Pons (tissue), 1 donor: ENCODE data around the gene DNMT3A.
A peak's percentile ranks its signal among the peaks of the same experiment; 100 is the strongest.

Experiments
- DNase-seq: peaks from one replicate; pipeline ENCODE4 v3.0.0-alpha.2; 2016; ENCODE audit warnings: low spot score

The DNMT3A gene

DNA sequence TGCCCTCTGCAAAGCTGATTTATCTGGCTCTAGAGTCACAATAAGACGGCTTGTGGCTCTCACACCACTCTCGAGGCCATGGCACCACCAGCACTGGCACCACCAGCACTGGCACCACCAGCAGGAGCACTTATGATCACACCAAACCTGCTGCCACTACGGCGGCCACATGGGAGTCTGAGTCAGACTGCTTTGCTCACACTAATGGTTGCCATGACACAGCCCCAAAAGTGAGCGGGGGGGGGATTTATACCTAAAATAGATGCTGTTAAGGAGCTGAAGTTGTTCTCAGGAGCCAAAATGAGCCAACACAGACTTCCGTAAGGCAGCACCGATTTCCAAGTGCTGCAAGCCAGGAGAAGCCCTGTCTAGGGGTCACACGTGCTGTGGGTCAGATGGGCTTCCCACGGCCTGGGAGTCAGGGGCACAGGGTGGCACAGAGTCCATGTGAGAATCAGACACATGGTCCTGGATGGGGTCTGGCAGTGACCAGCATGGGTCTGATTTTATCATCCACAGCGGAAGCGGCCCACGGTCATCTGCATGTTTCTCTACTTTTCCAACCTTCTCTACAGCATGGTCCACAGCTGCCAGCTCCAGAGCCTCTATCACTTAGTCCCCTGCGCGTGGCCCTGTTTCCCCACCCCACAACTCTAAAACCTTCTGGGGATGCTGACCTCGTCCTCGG is 16.7 kb downstream of the DNMT3A start:
- no peak for DNase-seq

- DNase-seq, result no peak
Measured at GRCh38 chr2:25324251-25324650, 17.5 kb downstream of the DNMT3A start.

DNA sequence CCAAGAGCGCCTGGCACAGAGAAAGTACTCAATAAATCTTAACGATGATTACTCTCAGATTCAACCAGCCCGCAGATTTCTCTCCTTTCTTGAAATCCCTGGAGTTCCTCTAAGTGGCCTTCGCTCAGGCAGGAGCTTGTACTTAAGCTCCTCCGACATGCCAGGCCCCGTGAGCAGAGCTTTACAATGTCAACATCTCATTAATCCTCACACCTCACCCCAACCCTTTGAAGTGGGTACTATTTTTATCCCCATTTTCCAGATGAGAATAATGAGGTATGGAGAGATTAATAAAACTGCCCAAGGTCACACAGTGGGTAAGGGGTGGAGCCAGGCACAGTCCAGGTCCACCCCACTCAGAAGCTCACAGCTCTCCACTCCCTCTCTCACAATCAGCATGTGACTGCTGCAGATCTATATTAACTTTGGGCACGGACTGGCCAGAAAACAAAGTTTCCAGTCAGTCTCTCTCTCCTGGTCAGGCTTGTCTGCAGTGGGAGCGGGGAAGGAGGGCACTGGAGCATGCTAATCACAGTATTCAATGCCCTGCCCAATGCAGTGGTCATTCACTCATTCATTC is 18.0 kb downstream of the DNMT3A start:
- DNase-seq, result no peak

DNA sequence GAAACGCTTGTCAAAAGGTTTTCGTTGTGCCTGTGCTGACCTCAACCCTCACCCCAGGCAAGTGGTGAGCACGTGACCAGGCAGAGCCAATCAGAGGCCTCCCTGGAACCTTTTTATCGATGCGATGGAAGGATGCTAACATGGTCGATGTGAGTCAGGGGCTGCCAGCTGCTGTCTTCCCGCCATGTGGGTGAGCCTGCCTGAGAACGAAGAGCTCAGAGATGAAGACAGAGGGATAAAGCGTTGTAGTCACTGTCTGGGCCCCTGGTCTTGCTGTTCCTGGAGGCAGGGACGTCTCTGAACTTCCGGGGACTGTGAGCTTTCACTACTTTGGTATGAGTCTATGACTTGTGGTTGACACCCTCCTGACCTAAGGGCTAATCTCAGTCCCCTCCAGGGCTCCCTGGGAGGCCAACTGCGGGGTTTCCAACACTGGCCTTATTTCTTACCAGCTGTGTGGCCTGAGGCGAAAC is 18.6 kb downstream of the DNMT3A start:
- no peak for DNase-seq

DNA sequence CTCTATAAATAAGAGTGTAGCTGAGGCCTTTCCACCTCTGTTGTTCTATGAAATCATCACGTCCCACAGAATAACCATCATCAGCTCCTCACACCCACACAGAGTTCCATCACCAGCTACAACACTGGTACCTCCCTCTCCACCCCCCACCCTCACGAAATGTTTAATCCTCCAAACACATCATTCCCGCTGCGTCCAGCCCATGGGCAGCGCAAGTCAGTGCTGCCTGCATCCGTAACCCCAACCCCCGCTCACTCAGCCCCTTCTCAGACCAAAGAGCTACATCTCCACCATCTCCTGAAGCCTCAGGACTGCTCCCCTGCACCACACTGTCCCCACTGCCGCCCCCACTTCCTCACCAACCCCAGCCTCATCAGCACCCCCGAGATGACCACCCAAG is 19.4 kb downstream of the DNMT3A start:
- DNase-seq, result no peak

DNA sequence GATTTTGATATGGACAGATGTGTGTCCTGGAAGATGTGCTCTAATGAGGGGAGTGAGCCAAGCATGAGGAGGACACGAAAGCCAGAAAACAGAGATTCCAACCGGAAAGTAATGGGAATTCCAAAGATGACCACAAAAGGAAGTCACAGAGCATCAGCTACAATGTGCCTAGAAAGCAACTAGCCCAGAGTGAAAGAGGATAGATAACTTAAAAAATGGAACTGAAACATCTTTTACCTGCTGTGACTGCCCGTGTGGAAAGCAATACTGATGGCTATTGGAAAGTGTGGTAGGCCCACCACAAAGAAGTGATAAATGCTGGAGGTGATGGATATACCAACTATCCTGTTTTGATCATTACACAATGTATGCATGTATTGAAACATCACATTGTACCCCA is 21.6 kb downstream of the DNMT3A start:
- DNase-seq, result no peak

DNA sequence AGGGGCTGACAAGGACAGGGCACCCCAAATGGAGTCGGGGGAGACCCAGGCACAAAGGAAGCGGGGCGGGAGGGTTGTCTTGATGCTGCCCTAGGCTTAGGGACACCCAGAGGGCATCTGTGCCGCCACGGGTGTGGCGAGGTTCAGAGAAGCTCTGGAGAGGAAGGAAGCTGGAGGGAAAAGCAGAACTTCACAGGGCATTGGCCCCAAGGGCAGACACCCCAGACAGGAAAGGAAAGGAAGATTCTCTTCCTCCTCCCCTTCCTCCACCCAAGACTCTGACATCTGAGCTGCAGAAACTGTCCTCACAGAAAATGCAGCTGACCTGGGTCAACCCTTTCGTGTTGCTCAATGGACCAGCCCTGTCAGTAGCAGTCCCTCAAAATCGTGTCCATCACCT is 25.6 kb downstream of the DNMT3A start:
- peak; percentile 74 for DNase-seq

DNA sequence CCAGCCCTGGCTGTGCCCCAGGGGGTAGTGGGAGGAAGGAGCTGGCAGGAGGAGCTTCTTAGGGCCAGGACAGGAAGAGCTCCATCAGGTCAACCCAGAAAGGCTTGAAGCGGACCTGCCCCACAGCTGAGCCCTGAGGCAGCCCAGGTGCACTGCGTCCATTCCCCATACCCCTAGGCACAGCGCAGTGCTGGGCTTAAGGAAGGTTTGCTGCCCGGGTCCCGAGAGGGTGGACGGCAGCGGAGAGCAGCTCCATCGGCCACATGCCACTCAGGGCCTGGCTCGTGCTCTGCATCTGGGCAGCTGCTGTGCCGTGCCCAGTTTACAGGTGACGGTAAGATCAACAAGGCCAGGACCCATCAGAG is 26.4 kb downstream of the DNMT3A start:
- DNase-seq, result no peak

- peak; percentile 58 for DNase-seq
Measured at GRCh38 chr2:25314514-25315315, 27.0 kb downstream of the DNMT3A start.

DNA sequence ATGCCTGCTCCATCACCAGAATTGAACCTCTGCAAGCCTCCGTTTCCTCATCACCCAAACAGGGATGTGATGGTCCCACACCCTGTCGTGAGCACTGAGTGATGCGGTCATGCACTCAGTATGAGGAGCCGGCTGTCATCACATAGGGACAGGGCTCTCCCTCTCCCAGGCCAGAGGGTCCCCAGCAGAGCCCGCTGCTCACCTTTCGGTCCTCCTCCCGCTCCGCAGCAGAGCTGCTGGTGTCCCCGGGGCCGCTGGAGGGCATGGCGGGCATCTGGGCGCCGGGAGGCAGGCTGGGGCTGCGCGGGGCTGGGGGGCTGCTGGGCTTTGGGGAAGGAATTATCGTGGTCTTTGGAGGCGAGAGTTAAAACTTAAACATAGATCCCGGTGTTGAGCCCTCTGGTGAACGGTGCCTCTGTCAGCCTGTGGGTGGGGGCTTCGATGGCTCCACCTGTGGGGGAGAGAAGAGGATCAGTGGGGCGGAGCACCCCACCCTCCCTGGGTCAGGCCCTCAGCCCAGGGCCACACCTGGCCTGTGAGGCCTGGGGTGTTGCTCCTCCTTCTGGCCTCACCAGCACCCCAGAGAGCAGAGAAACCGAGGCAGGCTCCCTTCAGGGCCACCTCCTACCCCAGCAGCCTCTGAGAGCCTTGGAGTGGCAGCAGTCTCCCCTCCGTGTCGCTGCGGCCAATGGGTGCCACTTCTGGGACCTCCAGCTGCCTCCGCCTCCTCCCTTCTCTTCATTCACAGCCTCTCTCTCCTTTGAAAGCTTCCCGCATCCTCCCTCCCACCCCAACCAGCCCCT is 27.8 kb downstream of the DNMT3A start:
- no peak for DNase-seq

DNA sequence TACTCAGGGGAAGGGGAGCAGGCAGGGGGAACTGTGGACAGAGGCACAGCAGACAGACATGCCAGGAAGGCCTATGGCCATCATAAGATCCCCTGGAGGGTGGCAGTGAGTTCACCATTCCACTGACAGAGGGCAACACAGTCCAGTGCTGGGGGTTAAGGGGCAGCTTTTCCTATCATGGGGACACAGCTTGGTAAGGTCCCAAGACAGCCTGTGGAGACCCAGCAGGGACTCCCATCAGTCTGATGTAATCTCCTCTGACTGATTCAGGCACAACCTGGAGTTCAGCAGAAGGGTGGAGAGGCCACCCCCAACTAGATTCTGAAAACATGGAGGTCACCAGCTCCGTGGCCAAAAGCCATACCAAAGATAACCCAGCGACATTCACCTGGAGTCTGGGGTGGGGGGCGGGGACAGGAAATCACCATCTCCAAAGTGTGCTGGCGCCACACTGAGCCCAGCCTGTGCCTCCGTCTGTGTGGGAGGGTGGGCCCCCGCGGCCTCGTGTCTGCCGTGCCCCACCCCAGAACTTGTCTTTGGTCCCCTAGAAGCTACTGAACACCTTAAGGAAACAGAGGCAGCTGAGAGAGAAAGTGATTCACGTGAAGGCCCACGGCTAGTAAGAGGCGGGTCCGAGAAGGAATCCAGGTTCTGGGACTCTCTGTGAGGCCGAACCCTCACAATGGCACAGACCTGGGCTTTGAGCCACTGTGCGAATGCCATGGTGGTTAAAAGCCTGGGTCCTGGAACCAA is 28.6 kb downstream of the DNMT3A start:
- no peak for DNase-seq

GRCh38 chr2:25311865-25312575 is 29.7 kb downstream of the DNMT3A start:
- DNase-seq, result no peak

DNA sequence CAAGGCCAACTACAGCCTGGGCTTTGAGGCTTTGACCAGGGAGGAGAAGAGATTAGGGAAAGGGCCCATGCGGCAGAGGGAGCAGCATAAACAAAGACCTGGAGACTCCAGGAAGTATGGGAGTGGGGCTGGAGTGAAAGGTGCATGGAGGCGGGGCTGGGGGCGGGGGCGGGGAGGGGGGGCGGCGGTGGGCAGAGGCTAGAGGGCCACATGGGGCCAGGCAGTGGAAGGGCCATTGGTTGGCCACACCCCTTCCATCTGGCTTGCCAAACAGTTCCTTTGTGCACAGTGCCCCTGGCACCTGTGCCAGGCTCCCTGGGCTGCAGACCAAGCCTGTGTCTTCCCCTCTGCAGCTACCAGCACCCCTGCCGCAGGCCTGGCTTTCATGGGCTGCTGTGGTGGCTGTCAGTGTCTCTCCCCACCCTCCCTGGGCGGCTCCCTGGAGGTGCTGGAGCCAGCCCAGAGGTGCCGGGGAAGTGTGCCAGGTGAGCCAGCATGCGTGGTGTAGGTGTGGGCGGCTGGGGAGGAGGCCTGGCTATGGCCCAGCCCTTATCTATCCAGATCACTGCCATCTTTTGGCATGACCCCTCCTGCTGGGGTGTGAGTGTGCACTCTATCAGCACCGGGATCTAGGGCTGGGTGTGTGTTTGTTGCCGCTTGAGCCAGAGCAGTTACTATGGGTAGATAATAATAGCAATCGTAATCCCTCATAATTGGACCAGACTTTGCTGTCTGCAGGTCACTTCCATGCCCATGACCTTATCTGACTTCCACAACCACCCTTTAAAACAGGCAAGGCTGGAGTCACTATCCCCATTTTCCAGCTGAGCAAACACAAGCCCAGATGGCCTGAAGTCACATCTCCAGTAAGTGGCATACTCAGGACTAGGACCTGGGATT is 30.5 kb downstream of the DNMT3A start:
- DNase-seq, result no peak

DNA sequence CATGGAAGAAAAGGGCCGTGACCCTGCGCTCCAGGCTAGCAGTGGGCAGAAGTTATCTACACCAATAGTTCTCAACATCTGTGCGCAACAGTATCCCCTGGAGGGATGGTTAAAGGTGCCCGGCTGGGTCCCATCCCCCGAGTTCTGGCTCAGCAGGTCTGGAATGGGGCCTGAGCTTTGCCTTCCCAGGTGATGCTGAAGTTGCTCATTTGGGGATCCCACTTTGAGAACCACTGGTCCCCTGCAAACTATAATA is 31.1 kb downstream of the DNMT3A start:
- no peak for DNase-seq

GRCh38 chr2:25309402-25309801 is 32.3 kb downstream of the DNMT3A start:
- peak; percentile 81 for DNase-seq

- no peak for DNase-seq
Measured at GRCh38 chr2:25308599-25308998, 33.1 kb downstream of the DNMT3A start.

DNA sequence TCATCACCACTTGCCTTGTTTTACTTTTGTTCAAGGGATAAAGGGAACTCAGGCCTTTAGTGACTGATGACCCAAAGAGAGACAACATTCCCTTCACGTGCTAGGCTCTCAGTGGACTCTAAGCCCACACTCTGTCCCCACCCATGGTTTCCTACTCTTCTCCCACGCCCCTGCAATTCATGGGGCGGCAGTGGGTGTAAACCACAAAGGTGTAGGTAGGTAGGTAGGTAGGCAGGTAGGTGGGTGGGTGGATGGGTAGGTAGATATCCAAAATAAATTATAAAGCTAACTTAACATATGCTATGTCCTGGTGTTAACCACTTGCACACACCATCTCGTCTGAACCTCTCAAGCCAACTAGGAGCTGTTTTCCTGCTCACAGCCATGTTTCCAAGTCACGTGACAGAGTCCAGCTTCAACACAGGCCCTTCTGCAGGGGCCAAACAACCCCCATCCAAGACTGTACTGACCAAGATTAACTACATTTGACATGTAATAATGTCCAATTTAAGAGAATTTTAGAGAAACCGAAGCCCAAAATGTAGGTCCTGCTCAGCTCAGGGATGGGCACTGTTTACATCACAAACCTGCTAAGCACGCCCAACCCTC is 33.7 kb downstream of the DNMT3A start:
- no peak for DNase-seq

GRCh38 chr2:25306777-25307368 is 34.9 kb downstream of the DNMT3A start:
- DNase-seq, result peak; percentile 63

DNA sequence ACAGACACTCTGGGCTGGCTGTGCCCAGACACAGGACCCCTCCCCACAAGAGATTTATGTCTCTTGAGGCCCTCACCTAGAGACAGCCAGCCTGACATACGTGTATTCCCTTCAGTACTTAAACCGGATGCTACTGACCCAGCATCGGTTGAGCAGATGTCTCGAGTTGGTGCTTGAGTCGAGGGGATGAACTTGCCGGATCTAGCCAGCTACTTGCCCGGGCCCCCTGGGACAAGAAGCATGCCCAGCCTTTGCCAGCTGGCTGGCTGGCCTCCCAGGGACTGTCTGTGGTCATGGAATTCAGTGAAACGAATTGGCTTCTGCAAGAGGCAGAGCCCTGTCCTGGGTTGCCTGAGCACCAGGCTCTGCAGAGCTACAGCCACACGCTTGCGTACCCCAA is 36.0 kb downstream of the DNMT3A start:
- peak; percentile 85 for DNase-seq
